GM12873 (cell line): ENCODE measurements around the gene ABCC1.

Source experiments
- TF ChIP-seq, protein P1 (sequence below): IDR thresholded peaks from 2 replicates; pipeline ENCODE4 v1.5.1; 2012; ENCODE audit warnings: low read depth, mild to moderate bottlenecking, moderate library complexity, low read length, control low read depth; ENCODE audit not compliant: insufficient read depth; ENCODE audit errors: missing control alignments

The ABCC1 gene

DNA sequence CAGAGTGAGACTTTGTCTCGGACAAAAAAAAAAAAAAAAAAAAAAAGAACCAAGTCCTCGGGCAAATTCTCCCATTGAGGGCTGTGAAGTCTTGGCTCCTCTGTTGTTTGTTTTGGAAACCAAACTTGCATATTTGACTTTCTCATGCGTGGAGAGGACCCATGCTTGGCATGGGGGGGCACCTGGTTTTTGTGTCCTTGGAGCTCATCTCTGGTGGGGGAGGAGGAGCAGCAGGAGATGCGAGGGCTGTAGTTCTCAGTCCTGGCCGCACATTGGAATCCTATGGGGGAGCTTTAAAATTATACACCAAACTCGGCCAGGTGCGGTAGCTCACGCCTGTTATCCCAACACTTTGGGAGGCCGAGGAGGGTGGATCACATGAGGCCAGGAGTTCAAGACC, 199.3 kb downstream of the ABCC1 start:
- TF ChIP-seq, protein P1, sequence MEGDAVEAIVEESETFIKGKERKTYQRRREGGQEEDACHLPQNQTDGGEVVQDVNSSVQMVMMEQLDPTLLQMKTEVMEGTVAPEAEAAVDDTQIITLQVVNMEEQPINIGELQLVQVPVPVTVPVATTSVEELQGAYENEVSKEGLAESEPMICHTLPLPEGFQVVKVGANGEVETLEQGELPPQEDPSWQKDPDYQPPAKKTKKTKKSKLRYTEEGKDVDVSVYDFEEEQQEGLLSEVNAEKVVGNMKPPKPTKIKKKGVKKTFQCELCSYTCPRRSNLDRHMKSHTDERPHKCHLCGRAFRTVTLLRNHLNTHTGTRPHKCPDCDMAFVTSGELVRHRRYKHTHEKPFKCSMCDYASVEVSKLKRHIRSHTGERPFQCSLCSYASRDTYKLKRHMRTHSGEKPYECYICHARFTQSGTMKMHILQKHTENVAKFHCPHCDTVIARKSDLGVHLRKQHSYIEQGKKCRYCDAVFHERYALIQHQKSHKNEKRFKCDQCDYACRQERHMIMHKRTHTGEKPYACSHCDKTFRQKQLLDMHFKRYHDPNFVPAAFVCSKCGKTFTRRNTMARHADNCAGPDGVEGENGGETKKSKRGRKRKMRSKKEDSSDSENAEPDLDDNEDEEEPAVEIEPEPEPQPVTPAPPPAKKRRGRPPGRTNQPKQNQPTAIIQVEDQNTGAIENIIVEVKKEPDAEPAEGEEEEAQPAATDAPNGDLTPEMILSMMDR, result no peak

DNA sequence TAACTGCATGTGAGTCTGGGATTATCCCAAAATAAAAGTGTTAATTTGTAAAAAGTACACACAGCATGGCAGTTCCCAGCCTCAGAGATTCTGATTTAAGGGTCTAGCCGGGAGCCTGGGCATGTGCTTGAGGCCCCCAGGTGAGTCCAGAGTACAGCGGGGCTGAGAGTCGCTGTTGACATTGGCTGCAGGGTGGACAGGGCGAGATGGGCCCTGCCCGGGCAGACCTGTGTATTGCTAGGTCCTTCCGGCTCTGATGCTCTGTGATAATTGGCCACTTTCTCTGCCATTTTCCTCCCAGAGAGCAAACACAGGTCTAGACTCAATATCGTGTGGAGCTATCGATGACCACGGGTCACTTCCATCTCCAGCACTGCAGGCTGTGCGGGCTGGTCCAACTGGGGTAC, 200.3 kb downstream of the ABCC1 start:
- TF ChIP-seq, protein P1, result no peak

DNA sequence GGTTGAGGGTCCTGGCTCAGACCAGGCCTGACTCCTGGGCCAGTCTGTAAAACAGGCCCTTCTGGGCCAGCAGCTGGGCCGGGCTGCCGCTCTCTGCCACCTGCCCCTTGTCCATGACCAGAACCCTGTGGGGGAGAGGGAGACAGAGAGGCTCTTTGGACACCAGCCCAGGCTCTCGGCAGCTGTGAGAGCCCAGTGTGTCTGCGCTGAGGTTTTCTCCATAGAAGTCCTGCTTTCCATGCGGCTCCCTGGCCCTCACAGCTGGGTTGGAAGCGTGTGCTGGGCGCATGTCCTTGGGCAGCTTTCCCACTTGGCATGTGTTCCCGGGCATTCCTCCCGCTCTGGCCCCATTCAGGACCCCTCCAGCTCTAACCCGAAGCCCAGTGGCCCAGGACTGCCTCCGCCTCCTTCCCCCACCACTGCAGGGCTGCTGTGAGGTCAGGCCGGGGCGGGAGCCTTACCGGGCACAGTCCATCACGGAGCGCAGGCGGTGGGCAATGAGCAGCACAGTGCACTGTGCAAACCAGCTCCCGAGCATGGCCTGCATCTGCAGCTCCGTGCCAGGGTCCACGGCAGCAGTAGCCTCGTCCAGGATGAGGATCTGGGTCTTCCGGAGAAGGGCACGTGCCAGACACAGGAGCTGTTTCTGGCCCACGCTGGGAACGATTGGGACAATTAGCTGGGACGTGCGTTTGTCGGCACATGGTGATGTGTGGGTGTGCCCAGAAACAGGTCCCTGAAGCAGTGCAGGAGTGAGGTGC, 200.9 kb downstream of the ABCC1 start:
- TF ChIP-seq, protein P1, result no peak

DNA sequence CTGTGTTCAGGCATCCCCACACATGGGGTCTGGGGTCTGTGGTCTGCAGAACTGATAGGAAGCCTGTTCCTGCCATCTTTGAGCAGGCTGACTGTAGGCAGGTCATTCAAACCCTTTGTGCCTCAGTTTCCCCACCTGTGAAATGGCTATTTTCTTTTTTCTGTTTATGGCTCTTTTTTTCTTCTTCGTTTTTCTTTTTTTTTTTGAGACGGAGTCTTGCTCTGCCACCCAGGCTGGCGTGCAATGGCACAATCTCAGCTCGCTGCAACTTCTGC, 201.4 kb downstream of the ABCC1 start:
- TF ChIP-seq, protein P1, result no peak

DNA sequence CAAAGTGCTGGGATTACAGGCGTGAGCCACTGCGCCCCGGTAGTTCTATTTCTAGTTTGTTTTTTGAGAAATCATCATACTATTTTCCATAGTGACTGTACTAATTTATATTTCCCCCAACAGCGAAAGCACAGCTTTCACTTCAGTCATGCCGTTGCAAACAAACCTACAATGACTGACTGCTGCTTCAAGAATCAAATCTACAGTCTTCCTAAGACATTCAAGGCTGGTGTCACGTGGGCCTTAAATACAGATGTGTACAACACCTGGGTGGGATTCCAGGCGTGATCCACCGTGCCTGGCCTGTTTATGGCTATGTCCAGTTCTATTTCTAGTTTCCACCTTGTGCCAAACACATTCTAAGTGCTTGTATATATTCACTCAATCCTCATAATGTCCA, 201.9 kb downstream of the ABCC1 start:
- TF ChIP-seq, protein P1, result no peak

DNA sequence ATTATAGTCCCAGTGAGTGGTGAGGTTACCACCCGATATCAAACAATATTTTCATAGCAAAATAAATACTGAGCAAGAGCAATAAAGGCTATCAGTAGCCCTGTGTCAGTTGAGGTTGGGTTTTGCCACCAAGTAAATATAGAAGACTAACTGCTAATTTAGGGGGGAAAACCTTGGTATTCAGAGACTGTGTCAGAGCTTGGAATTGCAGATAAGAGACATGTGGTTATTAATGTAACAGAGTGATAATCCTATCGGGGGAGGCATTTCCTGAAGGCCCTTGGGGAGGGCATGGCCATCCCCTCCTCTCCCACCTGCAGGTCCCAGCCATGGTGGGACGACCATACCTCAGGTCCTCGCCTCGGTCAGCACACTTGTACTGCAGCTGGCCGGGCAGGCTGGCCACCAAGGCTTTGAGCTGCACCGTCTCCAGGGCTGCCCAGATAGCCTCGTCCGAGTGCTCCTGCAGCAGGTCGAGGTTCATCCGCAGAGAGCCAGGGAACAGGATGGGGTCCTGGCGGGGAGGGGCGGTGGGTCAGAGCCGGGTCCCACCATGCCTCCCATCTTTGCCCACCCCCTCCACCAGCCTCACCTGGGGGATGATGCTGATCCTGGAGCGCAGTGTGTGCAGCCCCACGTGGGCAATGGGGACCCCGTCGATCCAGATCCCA, 205.0 kb downstream of the ABCC1 start:
- TF ChIP-seq, protein P1, result no peak

DNA sequence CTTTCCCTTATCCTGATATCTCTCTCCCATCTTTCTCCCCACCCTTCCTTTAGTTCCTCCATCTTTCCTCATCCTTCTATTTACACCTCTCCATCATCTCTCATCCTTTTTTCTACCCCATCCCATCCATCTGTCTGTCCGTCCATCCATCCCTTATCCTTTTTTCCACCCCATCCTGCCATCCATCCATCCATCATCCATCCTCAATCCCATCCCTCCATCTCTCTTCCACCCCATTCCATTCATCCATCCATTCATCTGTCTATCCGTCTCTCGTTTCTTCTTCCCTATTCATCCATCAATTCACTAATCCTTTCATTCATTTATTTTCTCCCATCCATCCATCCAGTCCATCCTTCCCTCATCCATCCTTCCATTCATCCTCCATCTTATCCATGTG, 205.8 kb downstream of the ABCC1 start:
- TF ChIP-seq, protein P1, result no peak
